ENCODE results near the gene MAP2K3. TPM values are rescaled to one million over a fixed set of nuclear protein-coding genes. Genes with fewer than 3 reads are reported as not detected.
"Not testable (repeated sequence)": the region's sequence is repeated elsewhere in the genome, so short reads cannot be mapped to it uniquely, and the experiment has no call there.

MAP2K3 gene
- total RNA-seq, 1 experiment from 2014 or later, result 11.7 TPM

DNA sequence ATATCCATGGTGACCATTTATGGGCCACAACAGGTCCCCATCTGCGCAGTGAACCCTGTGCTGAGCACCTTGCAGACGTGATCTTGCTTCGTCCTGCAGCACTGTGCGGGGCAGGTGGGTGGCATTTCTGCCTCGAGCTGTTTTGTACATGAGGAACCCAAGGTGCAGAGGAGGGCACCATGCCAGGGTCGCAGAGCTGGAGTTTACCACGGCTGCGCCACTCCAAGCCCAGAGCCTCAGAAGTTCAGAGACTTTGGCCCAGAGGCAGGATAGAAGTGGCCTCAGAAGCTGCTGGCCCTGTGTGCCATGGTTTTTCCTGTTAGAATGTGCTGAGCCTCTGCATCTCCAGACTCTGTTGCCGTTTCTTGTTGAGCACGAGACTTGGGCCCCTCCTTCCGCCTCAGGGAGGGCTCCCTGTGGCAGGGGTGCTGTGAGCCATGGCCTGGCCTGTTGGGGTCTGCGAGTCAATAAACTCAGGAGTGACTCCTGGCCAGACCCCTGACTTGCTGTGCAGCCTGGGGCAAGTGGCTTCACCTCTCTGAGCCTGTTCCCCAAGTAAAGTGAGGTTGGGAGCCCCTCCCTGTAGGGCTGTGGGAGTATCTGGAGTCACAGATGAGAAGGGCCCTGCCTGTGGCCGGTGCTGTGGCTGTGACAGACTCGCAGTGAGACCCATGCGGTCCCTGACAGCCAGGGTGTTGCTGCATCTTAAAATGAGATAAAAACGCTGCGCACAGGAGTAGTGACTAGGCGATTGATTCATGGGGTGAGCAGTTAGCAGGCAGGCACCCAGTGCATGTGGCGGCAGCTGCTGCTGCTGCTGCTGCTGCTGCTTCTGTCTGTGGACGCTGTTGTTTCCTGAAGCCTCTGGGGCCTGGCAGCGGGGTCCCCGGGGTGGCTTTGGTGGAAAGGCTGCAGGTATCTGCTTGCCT, 11.8 kb downstream of the MAP2K3 start:
- DNase-seq (ENCODE audit: low read depth), result peak; percentile 85

DNA sequence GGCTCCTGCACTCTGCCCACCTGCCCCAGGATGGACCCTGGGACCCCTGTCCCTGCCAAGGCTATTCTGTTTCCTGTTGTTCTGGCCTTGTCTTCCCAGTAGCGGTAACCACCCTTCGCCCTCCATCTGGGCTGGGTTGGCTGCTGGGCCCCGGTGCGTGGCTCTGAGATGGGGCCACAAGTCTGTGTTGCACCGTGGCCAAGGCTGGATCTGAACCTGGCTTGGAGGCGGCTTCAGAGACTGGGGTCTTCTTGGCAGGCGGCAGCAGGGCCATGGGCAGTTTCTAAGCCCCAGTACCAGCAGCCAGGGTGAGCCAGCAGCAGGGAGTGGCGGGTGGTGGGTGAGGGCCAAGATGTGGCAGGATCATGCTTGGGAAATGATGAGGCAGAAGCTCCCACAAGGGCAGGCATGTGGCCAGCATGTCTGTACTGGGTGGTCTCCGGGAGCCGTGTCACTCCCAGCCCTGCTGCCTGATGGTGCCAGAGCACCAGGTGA, 12.6 kb downstream of the MAP2K3 start:
- no peak for DNase-seq (ENCODE audit: low read depth)

DNA sequence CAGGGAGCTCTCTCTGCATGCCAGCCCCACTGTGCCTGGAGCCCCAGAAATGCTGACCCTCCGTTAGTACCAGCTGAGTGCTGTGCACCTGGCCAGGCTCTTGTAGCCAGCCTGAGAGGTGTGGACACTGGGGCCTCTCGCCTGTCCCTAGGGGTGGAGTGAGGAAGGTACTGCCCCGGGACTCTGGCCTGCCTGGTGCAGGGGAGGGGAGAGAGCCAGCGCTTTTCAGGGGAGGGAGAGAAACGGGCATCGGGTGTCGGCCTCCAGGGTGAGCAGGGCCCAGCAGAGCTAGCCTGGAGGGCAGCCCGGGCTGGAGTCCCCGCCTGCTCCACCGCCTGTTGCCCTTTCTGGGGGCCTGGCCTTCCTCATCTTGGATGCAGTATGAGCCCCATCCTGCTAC, 13.1 kb downstream of the MAP2K3 start:
- DNase-seq (ENCODE audit: low read depth), result peak; percentile 4

DNA sequence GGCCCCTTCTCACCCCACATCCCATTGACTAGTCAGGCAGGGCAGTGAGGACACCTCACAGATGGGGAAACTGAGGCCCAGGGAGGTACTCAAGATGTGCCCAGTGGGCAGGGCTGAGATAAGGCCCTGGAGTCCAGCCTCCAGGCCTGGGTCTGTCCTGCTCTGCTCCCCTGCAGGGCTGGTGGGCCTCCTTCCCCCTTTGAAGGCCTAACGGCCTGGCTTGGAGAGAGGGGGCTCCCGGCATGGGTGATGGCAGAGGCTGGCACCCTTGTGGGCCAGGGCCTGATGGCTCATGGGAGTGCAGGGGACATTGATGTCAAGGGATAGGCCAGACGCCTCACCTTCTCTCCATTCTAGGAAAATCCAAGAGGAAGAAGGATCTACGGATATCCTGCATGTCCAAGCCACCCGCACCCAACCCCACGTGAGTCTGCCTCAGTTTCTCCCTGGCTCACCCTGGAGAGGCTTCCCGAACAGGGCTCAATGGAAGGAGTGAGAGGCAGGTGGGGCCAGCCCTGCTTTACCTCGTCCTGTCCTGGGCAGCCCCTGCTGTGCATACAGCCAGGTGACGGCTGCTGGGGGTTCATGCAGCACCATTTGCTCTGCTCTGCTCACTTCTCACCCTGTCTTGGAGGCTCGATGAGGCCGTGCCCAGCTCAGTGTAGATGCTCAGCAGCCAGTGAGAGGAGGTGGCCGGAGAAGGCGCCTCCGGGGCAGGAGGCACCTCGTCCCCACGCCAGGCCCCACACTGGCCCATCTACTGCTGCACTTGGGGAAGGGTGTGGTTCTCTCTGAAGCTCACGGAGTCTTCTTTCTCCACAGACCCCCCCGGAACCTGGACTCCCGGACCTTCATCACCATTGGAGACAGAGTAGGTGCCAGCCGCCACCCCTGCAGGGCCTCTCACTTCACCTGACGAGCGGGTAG, 13.8 kb downstream of the MAP2K3 start:
- DNase-seq (ENCODE audit: low read depth), result no peak

DNA sequence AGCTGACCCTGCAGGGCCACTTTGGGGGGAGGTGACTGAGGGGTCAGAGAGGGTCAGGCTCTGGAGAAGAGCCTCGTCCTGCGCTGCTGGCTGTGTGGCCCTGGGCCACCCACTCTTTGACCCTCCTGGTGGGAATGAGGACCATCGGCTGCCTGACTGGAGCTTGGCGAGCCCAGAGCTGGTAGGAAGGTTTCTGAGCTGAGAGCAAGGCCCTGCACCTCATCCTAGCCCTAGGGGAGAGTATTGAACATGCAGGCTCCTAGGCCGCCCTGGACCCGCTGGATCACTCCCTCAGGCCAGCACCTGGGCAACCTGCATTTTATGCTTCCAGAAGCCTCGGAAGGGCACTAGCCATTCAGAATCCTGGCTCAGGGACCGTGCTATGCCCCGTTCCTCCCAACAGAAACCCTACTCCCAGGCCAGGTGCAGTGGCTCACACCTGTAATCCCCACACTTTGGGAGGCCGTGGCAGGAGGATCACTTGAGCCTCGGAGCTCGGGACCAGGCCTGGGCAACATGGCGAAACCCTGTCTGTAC, 14.5 kb downstream of the MAP2K3 start:
- peak; percentile 5 for DNase-seq (ENCODE audit: low read depth)

DNA sequence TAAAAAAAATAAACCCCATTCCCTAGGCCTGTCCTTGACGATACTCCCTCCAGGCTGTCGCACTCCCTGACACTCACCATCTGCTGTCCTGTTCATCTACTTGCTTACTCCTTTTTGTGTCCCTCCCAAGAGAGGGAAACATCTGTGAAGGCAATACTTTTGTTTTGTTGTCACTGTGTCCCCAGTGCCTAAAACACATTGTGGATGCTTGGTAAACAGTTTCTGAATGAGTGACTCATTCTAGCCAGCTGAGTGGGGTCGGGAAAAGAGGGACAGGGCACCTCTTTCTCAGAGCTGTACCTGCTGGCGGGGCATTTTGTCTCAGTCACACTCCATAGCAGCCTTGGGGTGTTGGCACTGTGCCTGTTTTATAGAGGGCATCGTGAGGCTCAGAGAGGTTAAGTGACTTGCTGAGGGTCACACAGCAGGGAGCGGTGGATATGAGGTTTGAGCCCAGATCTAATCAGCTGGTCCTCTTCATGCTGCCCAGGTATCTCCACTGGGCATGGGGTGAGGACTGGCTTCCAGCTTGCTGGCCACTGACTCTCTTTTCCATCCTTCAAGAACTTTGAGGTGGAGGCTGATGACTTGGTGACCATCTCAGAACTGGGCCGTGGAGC, 15.6 kb downstream of the MAP2K3 start:
- peak; percentile 10 for DNase-seq (ENCODE audit: low read depth)

DNA sequence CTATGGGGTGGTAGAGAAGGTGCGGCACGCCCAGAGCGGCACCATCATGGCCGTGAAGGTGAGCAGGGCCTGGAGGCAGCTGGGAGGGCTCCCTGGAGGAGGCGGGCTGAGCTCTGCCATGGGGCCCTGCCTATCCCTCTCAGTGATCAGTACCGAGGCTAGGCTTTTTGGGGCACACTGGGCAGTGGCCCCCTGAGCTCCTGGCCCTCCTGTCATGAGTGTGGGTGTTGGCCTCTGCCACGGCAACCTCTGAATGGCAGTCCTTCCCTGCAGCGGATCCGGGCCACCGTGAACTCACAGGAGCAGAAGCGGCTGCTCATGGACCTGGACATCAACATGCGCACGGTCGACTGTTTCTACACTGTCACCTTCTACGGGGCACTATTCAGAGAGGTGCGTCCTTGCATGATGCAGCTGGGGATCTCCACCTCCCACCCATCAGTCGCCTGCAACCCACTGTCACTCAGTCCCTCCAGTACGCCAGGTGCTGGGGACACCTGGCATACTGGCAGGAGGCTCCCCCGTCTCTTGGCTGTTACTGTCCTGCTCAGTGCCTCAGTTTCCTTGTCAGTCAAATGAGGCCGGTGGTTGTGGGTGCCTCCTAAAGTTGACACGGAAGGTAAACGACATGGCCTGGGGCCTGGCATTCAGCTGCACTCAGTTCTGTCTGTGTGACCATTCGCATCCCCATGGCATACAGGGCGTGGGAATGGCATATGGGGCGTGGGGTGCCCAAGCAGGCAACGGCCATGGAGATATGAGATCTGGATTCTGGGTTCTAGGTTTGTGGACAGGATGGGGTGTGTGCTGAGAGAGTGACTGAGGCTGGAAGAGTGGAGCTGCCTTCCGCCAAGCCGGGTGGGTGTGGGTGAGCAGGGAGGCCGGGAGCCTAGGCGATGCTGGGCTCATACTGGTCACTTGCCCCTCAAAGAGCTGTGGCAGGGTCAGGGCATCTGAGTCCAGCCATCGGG, 16.4 kb downstream of the MAP2K3 start:
- DNase-seq (ENCODE audit: low read depth), result peak; percentile 4

DNA sequence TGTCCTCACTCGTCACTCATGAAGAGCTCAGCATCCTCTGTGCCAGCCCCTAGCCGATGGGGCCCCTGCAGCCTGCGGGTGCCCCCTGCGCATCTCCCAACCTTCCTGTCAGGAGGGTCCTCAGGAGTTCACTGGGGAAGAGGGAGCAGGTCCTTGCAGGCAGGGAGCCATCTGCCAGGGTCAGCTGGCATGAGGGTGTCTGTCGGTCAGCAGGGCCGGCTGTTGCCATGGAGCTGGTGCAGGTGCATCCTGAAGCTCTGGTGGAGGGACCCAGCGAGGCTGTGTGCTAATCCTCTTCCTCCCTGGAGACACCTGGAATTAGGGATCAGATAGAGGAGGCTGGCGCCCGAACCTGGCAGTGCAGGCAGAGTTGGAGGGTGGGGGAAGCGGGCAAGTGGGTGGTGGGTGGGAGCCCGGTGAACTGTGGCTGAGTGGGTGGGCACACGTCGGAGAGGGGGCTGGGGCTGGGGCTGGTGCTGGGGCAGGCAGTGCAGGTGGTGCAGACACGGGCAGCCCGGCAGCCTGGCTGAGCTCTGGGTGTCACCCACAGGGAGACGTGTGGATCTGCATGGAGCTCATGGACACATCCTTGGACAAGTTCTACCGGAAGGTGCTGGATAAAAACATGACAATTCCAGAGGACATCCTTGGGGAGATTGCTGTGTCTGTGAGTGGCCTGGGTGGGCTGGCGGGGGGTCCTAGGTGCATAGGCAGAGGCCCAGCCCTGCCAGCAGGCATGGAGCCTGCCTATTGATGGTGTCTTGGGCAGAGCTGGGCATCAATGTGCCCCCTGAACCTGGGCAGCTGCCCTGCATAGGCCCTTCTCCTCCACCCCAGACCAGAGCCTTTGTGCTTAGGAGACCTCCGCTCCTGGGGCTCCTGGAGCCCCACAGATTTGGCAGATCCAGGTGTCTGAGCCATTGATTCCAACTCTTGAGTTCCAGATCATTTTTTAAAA, 17.4 kb downstream of the MAP2K3 start:
- DNase-seq (ENCODE audit: low read depth), result peak; percentile 8

DNA sequence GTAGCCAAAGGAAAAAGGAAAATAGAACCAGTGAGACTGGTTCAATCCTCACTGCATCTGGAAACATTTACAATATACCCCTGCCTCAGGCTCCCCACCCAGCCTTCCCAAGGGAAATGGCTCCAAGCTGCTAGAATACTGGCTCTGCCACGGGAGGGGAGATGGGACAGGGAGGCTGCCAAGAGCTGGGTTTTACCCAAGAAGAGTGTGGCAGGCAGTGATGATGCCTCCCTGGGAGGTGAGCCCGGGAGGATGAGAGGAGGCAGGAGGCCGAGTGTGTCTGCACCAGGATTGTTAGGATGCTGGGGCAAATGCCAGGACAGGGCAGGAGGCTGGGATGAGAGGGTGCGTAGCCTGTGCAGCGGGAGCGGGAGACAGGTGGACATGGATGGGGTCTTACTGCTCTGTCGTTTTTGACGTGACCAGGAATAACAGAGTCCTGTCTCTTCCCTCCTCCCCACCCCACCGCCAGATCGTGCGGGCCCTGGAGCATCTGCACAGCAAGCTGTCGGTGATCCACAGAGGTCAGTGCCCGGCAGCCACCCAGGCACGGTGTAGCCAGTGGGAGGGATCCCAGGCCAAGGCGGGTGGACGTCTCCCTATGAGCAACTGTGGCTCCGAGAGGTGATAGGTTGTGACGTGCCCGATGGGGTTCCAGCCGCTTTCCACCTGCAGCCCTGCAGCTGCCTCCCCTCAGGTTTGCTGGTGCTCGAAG, 18.4 kb downstream of the MAP2K3 start:
- peak; percentile 9 for DNase-seq (ENCODE audit: low read depth)

DNA sequence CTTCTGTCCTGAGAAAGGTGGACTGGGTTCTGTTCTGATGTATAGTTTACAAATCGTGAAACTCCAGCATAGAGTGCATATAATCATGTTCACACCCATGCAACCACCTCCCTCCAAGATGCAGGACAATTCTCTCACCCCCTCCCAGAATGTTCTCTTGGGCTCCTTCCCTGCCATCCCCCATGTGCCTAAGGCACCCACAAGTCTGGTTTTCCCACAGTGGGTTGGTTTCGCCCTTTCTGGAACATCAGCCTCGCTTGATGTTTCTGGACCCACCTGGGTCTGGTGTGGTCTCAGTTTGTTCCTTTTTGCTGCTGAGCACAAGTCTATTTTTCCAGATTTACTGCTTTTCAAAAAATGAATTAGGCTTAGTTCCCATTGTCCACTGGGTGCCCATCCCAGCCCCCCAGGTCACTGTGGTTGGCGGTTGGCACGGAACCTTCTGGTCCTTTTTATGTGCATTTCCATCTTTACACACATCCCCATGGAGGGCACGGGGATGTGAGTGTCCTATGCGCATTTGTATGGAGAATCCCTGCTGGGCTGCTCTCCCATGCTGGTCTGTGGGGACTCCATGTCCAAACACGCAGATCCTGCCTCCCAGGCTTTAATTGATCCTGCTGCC, 19.0 kb downstream of the MAP2K3 start:
- no peak for DNase-seq (ENCODE audit: low read depth)

DNA sequence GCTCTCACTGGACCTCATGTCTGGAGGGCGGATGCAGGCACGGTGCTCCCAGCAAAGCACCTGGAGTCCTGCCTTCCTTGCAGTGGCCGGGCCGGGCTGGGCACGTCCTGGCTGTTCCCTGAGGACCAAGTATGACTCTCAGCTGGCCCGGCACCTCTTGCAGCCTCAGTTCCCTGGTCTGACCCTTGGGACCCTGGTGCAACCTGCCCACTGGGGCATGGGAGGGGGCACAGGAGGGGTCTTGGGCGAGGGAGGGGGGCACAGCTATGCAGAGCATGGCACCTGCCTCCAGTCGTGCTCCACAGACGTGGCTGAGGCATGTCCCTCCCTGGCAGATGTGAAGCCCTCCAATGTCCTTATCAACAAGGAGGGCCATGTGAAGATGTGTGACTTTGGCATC, 19.6 kb downstream of the MAP2K3 start:
- peak; percentile 6 for DNase-seq (ENCODE audit: low read depth)

DNA sequence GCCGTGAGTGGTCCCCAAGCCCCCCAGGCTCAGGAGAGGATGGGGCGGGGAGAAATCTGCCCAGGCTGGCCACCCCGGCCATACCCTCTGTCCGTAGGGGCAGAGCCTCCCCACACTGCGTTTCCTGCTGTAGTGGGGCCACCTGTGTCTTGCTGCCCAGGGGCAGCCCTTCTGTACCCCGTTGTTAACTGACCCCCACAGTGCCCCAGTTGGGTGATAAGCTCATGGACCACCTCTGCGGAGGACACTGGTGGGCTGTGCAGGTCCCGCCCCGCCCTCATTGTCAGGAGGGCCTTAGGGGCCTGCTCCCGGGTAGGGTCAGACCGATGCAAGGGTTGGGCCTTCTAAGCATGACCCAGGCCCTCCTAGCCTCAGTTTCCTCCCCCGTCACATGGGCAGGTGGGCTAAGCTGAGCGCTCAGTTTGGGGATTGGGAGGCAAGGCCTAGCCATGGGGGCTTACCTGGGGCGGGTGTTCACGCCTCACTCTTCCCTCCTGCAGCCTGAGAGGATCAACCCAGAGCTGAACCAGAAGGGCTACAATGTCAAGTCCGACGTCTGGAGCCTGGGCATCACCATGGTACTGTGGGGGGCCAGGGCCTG, 20.1 kb downstream of the MAP2K3 start:
- not testable (repeated sequence) for DNase-seq (ENCODE audit: low read depth)

DNA sequence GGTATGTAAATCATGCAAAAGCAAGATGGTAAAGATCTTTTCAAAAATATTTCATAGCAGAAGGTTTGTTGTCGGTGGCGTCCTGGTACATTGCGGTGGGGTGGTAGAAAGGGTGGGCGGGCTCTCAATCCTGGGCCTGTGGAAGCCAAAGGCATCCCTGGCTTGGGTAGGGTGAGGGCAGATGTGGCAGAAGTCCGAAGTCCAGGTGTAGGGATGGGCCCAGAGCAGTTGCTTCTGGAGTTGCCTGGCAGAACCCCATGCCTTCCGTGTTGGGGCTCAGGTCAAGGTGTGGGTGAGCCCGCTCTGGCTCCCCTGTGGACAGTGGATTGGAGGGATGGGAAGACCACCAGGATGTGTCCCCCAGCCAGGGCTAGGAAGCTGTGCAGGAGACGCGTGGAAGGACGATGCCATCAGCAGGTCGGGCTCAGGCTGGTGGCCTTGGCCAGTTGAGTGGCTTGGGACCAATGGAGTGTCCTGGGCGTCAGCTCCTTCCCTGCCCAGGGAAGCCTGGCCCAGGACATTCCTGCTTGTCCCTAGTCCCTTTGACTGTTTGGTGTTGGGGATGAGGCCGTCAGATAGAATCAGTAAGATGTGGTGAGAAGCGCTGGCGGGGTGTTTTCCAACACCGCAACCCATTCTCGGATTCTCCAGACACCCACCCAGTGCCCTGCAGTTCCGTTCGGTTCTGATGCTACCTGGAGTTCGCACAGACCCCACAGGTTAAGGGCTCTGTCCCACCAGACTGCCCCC, 21.1 kb downstream of the MAP2K3 start:
- DNase-seq (ENCODE audit: low read depth), result not testable (repeated sequence)

DNA sequence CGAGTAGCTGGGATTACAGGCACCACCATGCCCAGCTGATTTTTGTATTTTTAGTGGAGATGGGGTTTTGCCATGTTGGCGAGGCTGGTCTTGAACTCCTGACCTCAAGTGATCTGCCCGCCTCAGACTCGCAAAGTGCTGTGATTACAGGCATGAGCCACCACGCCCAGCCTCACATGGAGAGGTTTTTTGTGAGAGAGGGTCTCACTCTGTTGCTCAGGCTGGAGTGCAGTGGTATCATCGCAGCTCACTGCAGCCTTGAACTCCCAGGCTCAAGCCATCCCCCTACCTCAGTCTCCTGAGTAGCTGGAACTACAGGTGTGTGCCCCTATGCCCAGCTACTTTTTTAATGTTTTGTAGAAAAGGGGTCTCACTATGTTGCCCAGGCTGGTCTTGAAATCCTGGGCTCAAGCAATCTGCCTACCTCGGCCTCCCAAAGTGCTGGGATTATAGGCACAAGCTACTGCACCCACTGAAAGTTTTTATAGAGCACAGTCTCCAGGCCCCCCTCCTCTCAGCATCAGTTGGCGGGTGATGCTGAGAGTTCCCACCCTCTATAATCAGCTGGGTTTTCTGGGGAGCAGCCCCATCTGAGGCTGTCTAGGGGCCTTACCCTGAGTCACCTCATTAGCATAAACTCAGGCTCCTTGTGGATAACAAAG, 22.2 kb downstream of the MAP2K3 start:
- DNase-seq (ENCODE audit: low read depth), result not testable (repeated sequence)

DNA sequence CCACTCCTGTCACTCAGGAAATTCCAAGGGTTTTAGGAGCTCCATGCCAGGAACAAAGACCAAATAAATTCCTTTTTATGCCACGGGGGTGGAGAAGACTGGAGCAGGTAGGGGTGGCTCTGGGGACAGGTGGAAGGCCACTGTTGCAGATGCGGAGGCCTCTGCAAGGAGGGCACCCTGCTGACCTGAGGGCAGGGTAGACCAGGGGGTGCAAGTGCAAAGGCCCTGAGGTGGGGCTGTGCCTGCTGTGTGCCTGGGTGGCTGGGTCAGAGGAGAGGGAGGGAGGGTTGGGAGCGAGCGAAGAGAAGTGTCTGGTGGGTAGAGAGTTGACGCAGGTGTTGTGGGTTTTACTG, 22.7 kb downstream of the MAP2K3 start:
- not testable (repeated sequence) for DNase-seq (ENCODE audit: low read depth)

DNA sequence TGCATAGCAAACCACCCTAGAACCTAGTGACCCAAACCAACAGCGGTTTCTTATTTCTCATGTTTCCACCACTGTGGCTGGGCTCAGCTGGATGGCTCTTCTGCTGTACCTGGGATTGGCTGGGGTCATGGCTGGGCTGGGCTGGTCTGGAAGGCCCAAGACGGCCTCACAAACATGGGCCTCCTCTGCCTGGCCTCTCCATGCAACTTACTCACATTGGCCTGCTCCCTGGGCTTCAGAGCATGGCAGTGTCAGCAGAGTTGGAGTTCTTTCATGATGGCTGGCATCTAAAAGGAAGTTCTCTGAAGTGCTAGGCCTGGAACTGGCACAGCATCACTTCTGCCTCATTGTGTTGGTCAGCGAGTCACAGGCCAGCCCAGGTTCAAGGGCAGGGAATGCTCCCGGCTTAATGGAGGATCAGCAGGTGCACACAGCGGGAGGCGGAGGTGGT, 24.4 kb downstream of the MAP2K3 start:
- peak; percentile 11 for DNase-seq (ENCODE audit: low read depth)
